ENCODE measurements around the gene RBMS3.
"Not testable (repeated sequence)": the region's sequence is repeated elsewhere in the genome, so short reads cannot be mapped to it uniquely, and the experiment has no call there.

GRCh38 chr3:29808324-29808723 lies 527.5 kb downstream of the RBMS3 start:
- not testable (repeated sequence) for TF ChIP-seq CTCF (conservative IDR thresholded peaks at IDR 0.05; ENCODE audit: low read depth, low read length); EZH2 (IDR thresholded peaks at IDR 0.05; ENCODE audit: borderline replicate concordance, low read depth, low read length, poor library complexity, severe bottlenecking)

All from A673 (cell line).